Kidney (tissue), 14 donors: ENCODE measurements around the gene AKAP6. TPM values are rescaled to one million over a fixed set of nuclear protein-coding genes. Genes with fewer than 3 reads are reported as not detected.
"Not testable (repeated sequence)": the region's sequence is repeated elsewhere in the genome, so short reads cannot be mapped to it uniquely, and the experiment has no call there.

Experiments
- DNase-seq, 5 donors: peaks; one replicate each; pipeline ENCODE4 v3.0.0-alpha.2; 2013 to 2020
- FAIRE-seq: peaks from 2 replicates; lab custom pipeline; 2012; peaks lifted over from hg19 to GRCh38; lab: Jason Lieb, UNC
- H3K27ac ChIP-seq, 2 donors: one replicate each; pipeline ENCODE4 v1.7.0; 2013; ENCODE audit warnings: low read depth in 2 of 2, low read length in 2 of 2, inconsistent platforms in 1 of 2
- H3K27me3 ChIP-seq: one replicate; pipeline ENCODE4 v1.7.1; 2013; ENCODE audit warnings: low read length, inconsistent platforms; ENCODE audit not compliant: control insufficient read depth, insufficient read depth
- H3K36me3 ChIP-seq, 3 donors: one replicate each; pipeline versions ENCODE4 v1.7.0 to v1.7.1; 2013; ENCODE audit warnings: low read length in 3 of 3, control low read depth in 1 of 3, inconsistent platforms in 1 of 3; ENCODE audit not compliant: insufficient read depth in 3 of 3, control insufficient read depth in 2 of 3
- H3K4me1 ChIP-seq, 3 donors: one replicate each; pipeline versions ENCODE4 v1.7.0 to v1.7.1; 2013; ENCODE audit warnings: low read length in 3 of 3, inconsistent platforms in 1 of 3, low read depth in 1 of 3; ENCODE audit not compliant: control insufficient read depth in 2 of 3, insufficient read depth in 2 of 3
- H3K4me3 ChIP-seq, 3 donors: one replicate each; pipeline versions ENCODE4 v1.7.0 to v1.8.1; 2013; ENCODE audit warnings: low read length in 3 of 3, control low read depth in 1 of 3, inconsistent platforms in 1 of 3
- H3K9ac ChIP-seq, 3 donors: one replicate each; pipeline versions ENCODE4 v1.7.0 to v1.7.1; 2013; ENCODE audit warnings: low read length in 3 of 3, control low read depth in 1 of 3, inconsistent platforms in 1 of 3
- H3K9me3 ChIP-seq, 3 donors: one replicate each; pipeline versions ENCODE4 v1.7.0 to v1.7.1; 2013; ENCODE audit warnings: low read length in 3 of 3, control low read depth in 1 of 3, inconsistent platforms in 1 of 3; ENCODE audit not compliant: control insufficient read depth in 2 of 3, insufficient read depth in 1 of 3
- intact Hi-C: fragments of 100-400 bp; cut with DNase I; formaldehyde crosslinking; loops from one replicate; pipeline ENCODE4 v1.11.1; 2022
- polyA plus RNA-seq: library from polyadenylated mRNA; stranded (reverse); fragments of 350-450 nt; fragmentation: Illumina TruSeq; extraction: RNeasy Lipid Tissue Mini Kit (QIAGEN cat#74804); gene quantifications from one replicate; pipeline ENCODE4 v1.2.3, GENCODE V29; 2014; ENCODE audit warnings: low read depth, low replicate concordance; ENCODE audit not compliant: insufficient read depth
- total RNA-seq: library from RNA; stranded (reverse); fragmentation: NEBNext Ultra II Directional; extraction: Animal tissue kit (Norgen Biotek cat#: 25700); gene quantifications from one replicate; pipeline ENCODE4 v1.2.1, GENCODE V29; 2021
- TF ChIP-seq, protein P1 (sequence below): IDR thresholded peaks from 3 replicates; pipeline ENCODE4 v1.5.1; 2012; ENCODE audit warnings: mild to moderate bottlenecking, moderate library complexity, borderline replicate concordance; ENCODE audit not compliant: insufficient read depth; ENCODE audit errors: extremely low read depth
- donor health status: control.
- donor health status: control.
- donor health status: control.
- donor health status: control.
- donor health status: control.
- donor health status: DM: yes; HTN: yes; CAD: no.
- donor health status: Normal renal cell carcinoma (clear cell type).

AKAP6 gene
- total and polyA plus RNA-seq, 2 donors from 2014 or later: 0.92 to 10.5 TPM

DNA sequence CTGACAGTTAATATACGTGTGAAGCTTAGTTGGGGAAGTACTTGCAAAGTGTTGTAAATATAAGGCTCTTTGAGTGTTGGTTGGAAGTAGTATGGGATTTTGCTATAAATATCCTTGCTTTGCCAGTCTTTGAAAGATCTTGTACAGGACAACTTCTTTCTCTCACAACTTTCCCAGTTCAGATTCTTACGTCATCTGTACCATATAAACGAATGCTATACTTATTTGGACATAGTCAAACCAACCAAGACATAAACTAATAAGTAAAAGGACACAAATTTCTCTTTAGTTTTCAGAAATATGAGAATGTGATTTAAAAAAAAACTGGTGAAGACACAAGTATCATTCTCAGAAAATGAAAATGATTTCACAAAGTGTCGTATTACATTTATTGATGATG, 456.5 kb downstream of the AKAP6 start:
- no peak for DNase-seq
- Histone ChIP-seq H3K9me3 (no peaks in the 10 kb centered on the region), H3K27me3 (no peaks in the 10 kb centered on the region), H3K36me3 (no peaks in the 10 kb centered on the region), H3K27ac (no peak overlapping the region), H3K4me3 (no peak overlapping the region), H3K4me1 (no peaks in the 10 kb centered on the region), H3K9ac (no peak overlapping the region)
- intact Hi-C loops: no loop called here
- FAIRE-seq: no peak
- TF ChIP-seq, protein P1, sequence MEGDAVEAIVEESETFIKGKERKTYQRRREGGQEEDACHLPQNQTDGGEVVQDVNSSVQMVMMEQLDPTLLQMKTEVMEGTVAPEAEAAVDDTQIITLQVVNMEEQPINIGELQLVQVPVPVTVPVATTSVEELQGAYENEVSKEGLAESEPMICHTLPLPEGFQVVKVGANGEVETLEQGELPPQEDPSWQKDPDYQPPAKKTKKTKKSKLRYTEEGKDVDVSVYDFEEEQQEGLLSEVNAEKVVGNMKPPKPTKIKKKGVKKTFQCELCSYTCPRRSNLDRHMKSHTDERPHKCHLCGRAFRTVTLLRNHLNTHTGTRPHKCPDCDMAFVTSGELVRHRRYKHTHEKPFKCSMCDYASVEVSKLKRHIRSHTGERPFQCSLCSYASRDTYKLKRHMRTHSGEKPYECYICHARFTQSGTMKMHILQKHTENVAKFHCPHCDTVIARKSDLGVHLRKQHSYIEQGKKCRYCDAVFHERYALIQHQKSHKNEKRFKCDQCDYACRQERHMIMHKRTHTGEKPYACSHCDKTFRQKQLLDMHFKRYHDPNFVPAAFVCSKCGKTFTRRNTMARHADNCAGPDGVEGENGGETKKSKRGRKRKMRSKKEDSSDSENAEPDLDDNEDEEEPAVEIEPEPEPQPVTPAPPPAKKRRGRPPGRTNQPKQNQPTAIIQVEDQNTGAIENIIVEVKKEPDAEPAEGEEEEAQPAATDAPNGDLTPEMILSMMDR: no peak

DNA sequence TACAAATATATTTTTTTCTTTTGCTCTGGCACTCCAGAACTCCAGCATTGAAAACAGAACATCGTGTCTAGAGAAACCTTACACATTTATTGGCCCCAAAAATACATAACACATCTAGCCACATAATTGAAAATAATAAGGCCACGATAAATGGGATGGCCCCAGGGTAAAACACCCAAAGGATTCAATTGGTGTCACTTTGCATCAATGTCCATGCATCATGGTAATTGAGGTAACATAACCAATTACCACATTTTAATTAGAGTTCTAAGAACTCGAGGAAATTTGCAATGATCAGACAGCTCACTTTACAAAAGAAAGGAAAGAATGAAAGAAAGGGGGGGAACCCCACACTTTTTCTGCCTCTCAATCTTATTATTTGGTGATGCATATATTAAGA, 457.8 kb downstream of the AKAP6 start:
- H3K4me1 ChIP-seq: no peaks in the 10 kb centered on the region
- H3K27ac ChIP-seq: no peak overlapping the region

DNA sequence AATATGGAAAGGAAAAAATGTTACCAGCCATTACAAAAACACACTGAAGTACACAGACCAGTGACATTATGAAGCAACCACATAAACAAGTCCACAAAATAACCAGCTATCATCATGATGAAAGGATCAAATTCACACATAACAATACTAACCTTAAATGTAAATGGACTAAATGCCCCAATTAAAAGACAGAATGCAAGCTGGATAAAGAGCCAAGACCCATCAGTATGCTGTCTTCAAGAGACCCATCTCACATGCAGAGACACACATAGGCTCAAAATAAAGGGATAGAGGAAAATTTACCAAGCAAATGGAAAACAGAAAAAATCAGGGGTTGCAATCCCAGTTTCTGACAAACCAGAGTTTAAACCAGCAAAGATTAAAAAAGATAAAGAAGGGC, 463.9 kb downstream of the AKAP6 start:
- H3K36me3 ChIP-seq, H3K27me3 ChIP-seq, H3K9ac ChIP-seq, DNase-seq, FAIRE-seq, H3K4me1 ChIP-seq, H3K4me3 ChIP-seq, H3K9me3 ChIP-seq, intact Hi-C loops, H3K27ac ChIP-seq: not testable (repeated sequence)

More for the DNA sequence above, 457.8 kb downstream of the AKAP6 start:
- Histone ChIP-seq H3K4me3 (no peak overlapping the region), H3K27me3 (no peaks in the 10 kb centered on the region), H3K9me3 (no peaks in the 10 kb centered on the region), H3K9ac (no peak overlapping the region), H3K36me3 (no peaks in the 10 kb centered on the region)
- intact Hi-C loops: no loop called here
- TF ChIP-seq, protein P1: no peak
- no peak for FAIRE-seq
- no peak for DNase-seq

DNA sequence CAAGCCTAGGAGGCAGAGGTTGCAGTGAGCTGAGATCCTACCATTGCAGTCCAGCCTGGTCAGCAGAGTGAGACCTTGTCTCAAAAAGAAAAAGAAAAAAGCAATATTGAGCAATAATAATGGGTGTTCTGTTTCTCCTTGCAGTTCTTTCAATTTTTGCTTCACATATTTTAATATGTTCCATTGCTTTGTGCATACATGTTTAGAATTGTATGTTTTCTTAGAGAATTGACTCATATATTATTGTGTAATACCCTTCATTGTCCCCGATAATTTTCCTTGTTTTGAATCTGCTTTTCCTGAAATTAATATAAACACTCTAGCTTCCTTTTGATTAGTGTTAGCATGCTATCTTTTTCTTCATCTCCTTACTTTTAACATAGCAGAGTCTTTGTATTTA, 471.2 kb downstream of the AKAP6 start:
- no peak overlapping the region for H3K9ac ChIP-seq
- no peaks in the 10 kb centered on the region for H3K4me1 ChIP-seq
- intact Hi-C loops: no loop called here
- DNase-seq: no peak
- H3K36me3 ChIP-seq: no peaks in the 10 kb centered on the region
- FAIRE-seq: no peak
- TF ChIP-seq, protein P1: no peak
- H3K9me3 ChIP-seq: peaks cover 0 to 14% (median 9%) of the 10 kb centered on the region in 3 donors
- no peak overlapping the region for H3K4me3 ChIP-seq
- H3K27ac ChIP-seq: no peak overlapping the region
- H3K27me3 ChIP-seq: no peaks in the 10 kb centered on the region
